HepG2 (cell line): ENCODE data around the gene RIMBP2. TPM values are rescaled to one million over a fixed set of nuclear protein-coding genes. Genes with fewer than 3 reads are reported as not detected.

ENCODE experiments used
- ATAC-seq: fragments of 200-7000 bp; cut with Tn5 transposase; 3 replicates; pipeline ENCODE4 v1.9.1; 2020; ENCODE audit warnings: mild to moderate bottlenecking, moderate library complexity
- BruUV-seq: library from RNA; stranded (reverse); fragments of 400-500 nt; replicated peaks from 2 replicates; lab custom pipeline; 2021; lab: Mats Ljungman, UMichigan
- CTCF ChIA-PET: fragments of 300-600 bp; formaldehyde crosslinking; extraction: SDS; loops from one replicate; lab custom pipeline; 2021; ENCODE audit warnings: low total read pairs, inconsistent platforms, low intra/inter-chr PET ratio; lab: Yijun Ruan, JAX
- POLR2A ChIA-PET: fragments of 350-600 bp; sonication (Branson Sonifier 250); formaldehyde crosslinking; loops from one replicate; lab custom pipeline; 2020; ENCODE audit warnings: antibody characterized with exemption, inconsistent platforms; lab: Yijun Ruan, JAX
- DNase-seq: peaks from one replicate; pipeline ENCODE4 v3.0.0-alpha.2; 2015; ENCODE audit warnings: low spot score
- FAIRE-seq: peaks from 3 replicates; lab custom pipeline; 2011; peaks lifted over from hg19 to GRCh38; lab: Jason Lieb, UNC
- H2AFZ ChIP-seq: one replicate; pipeline ENCODE4 v1.6.1; 2011; ENCODE audit warnings: low read length, inconsistent platforms
- H3K27ac ChIP-seq: fragments of 300-600 bp; 3 replicates; pipeline ENCODE4 v1.8.0; 2011; ENCODE audit warnings: mixed run types, mild to moderate bottlenecking, mixed read lengths, low read length, inconsistent platforms; ENCODE audit not compliant: insufficient read depth; ENCODE audit errors: extremely low read length
- H3K27me3 ChIP-seq, 2 experiments: fragments of 200-600 bp in 1 of 2; 2 replicates in 1 of 2; 3 replicates in 1 of 2; pipeline versions ENCODE4 v1.6.0 to v1.8.0; 2011; ENCODE audit warnings: low read length in 2 of 2, mild to moderate bottlenecking in 2 of 2, moderate library complexity in 2 of 2, inconsistent platforms in 1 of 2; ENCODE audit not compliant: insufficient read depth in 2 of 2, control insufficient read depth in 1 of 2
- H3K36me3 ChIP-seq, 2 experiments: fragments of 200-600 bp in 1 of 2; replicated peaks in 1 of 2; 2 replicates in 1 of 2; 3 replicates in 1 of 2; pipeline versions ENCODE4 v1.5.1 to v1.8.0; 2011; ENCODE audit warnings: low read length in 2 of 2, inconsistent platforms in 1 of 2; ENCODE audit not compliant: insufficient read depth in 2 of 2, control insufficient read depth in 1 of 2
- H3K4me1 ChIP-seq: 2 replicates; pipeline ENCODE4 v1.5.1; 2012; ENCODE audit warnings: low read length, inconsistent platforms; ENCODE audit not compliant: insufficient read depth
- H3K4me2 ChIP-seq: 2 replicates; pipeline ENCODE4 v1.6.0; 2011; ENCODE audit warnings: low read depth, low read length, inconsistent platforms
- H3K4me3 ChIP-seq, 3 experiments: fragments of 200-600 bp in 1 of 3; sonication (generic), shearing (Covaris generic) in 1 of 3; replicated peaks in 1 of 3; 2 replicates each; pipeline ENCODE4 v1.5.1; 2011 to 2016; ENCODE audit warnings: low read length in 3 of 3, inconsistent platforms in 2 of 3, low read depth in 2 of 3, mild to moderate bottlenecking in 2 of 3, control low read depth in 1 of 3, mixed read lengths in 1 of 3; ENCODE audit not compliant: insufficient read depth in 1 of 3
- H3K79me2 ChIP-seq: one replicate; pipeline ENCODE4 v1.6.1; 2011; ENCODE audit warnings: low read length, inconsistent platforms; ENCODE audit not compliant: insufficient read depth
- H3K9ac ChIP-seq: 2 replicates; pipeline ENCODE4 v1.6.0; 2011; ENCODE audit warnings: mild to moderate bottlenecking, low read depth, low read length, inconsistent platforms; ENCODE audit not compliant: insufficient read depth
- H3K9me3 ChIP-seq: 2 replicates; pipeline ENCODE4 v1.5.1; 2012; ENCODE audit warnings: mild to moderate bottlenecking, low read length
- H4K20me1 ChIP-seq: 2 replicates; pipeline ENCODE4 v1.6.0; 2011; ENCODE audit warnings: inconsistent platforms, mild to moderate bottlenecking, low read length, moderate library complexity; ENCODE audit not compliant: insufficient read depth
- DNMT1 ChIP-seq: sonication (generic); formaldehyde crosslinking; IDR thresholded peaks from 2 replicates; pipeline ENCODE4 v1.5.1; 2020; ENCODE audit warnings: mild to moderate bottlenecking, missing genetic modification reagents
- DR1 ChIP-seq: sonication (generic); formaldehyde crosslinking; IDR thresholded peaks from 2 replicates; pipeline ENCODE4 v1.8.0; 2021; ENCODE audit warnings: mild to moderate bottlenecking, missing genetic modification reagents, inconsistent platforms
- HOXA3 ChIP-seq: sonication (generic); formaldehyde crosslinking; IDR thresholded peaks from 2 replicates; pipeline ENCODE4 v1.5.0; 2020; ENCODE audit warnings: missing genetic modification reagents
- JUND ChIP-seq: sonication (generic); formaldehyde crosslinking; IDR thresholded peaks from 2 replicates; pipeline ENCODE4 v1.8.0; 2022; ENCODE audit warnings: mild to moderate bottlenecking, missing genetic modification reagents
- MEIS1 ChIP-seq: sonication (generic); formaldehyde crosslinking; IDR thresholded peaks from 2 replicates; pipeline ENCODE4 v1.9.0; 2021; ENCODE audit warnings: mild to moderate bottlenecking, missing genetic modification reagents, moderate library complexity, borderline replicate concordance
- MTA1 ChIP-seq: sonication (generic); formaldehyde crosslinking; IDR thresholded peaks from 2 replicates; pipeline ENCODE4 v1.4.0; 2020; ENCODE audit warnings: missing genetic modification reagents, mild to moderate bottlenecking, borderline replicate concordance
- ONECUT2 ChIP-seq: sonication (generic); formaldehyde crosslinking; IDR thresholded peaks from 2 replicates; pipeline ENCODE4 v1.4.0; 2020; ENCODE audit warnings: missing genetic modification reagents
- PLRG1 ChIP-seq: fragments of 450-650 bp; conservative IDR thresholded peaks from 2 replicates; pipeline ENCODE4 v1.6.1; 2016
- RBM22 ChIP-seq: fragments of 200-400 bp; formaldehyde crosslinking; optimal IDR thresholded peaks from 2 replicates; pipeline ENCODE3; 2017; ENCODE audit warnings: mild to moderate bottlenecking, low read length, moderate library complexity
- SIX4 ChIP-seq: sonication (generic); formaldehyde crosslinking; IDR thresholded peaks from 2 replicates; pipeline ENCODE4 v1.4.0; 2020; ENCODE audit warnings: missing genetic modification reagents
- ZBTB7A ChIP-seq: sonication (generic); formaldehyde crosslinking; IDR thresholded peaks from 2 replicates; pipeline ENCODE4 v1.8.0; 2022; ENCODE audit warnings: mild to moderate bottlenecking, missing genetic modification reagents
- ZNF124 ChIP-seq: sonication (generic); formaldehyde crosslinking; IDR thresholded peaks from 2 replicates; pipeline ENCODE4 v1.4.0; 2020; ENCODE audit warnings: missing genetic modification reagents
- ZSCAN12 ChIP-seq: sonication (generic); formaldehyde crosslinking; IDR thresholded peaks from 2 replicates; pipeline ENCODE4 v1.9.0; 2021; ENCODE audit warnings: mild to moderate bottlenecking, missing genetic modification reagents
- ZSCAN22 ChIP-seq: sonication (generic); formaldehyde crosslinking; IDR thresholded peaks from 2 replicates; pipeline ENCODE4 v1.4.0; 2020; ENCODE audit warnings: mild to moderate bottlenecking, missing genetic modification reagents
- WGBS: methylation state at CpG from one replicate; pipeline ENCODE4 v1.1.6; 2017; ENCODE audit warnings: low lambda C conversion rate; 5-methylcytosine and 5-hydroxymethylcytosine counted together
- in situ Hi-C: cut with HindIII; loops from 2 replicates; pipeline ENCODE4 v1.10.0; 2017; ENCODE audit warnings: low pct_unique_long_range_greater_than_20kb; ENCODE audit not compliant: extremely low pct_ligation_motif_present
- intact Hi-C: fragments of 100-400 bp; cut with micrococcal nuclease; formaldehyde crosslinking; loops from one replicate; pipeline ENCODE4 v1.10.0; 2022; ENCODE audit not compliant: unreplicated experiment
- polyA plus RNA-seq, 8 experiments: library from polyadenylated mRNA; depleted of rRNA in 3 of 8; stranded (reverse) in 7 of 8; unstranded in 1 of 8; fragments of >200 nt; fragmentation: Illumina TruSeq in 4 of 8; extraction: Trizol in 4 of 8; gene quantifications; 2 replicates each; pipeline versions ENCODE4 v1.2.1 to v1.2.3, GENCODE V29; 2011 to 2016; ENCODE audit warnings: low read depth in 4 of 8, missing spikeins in 1 of 8, mixed read lengths in 1 of 8; ENCODE audit not compliant: insufficient read depth in 1 of 8
- total RNA-seq, 5 experiments: library from RNA; depleted of rRNA; stranded (reverse); fragments of >200 nt; fragmentation: Illumina TruSeq; extraction: Trizol; gene quantifications; 2 replicates each; pipeline ENCODE4 v1.2.3, GENCODE V29; 2016; ENCODE audit warnings: low read depth in 1 of 5
- TF ChIP-seq, protein P1 (sequence below): sonication (generic); formaldehyde crosslinking; IDR thresholded peaks from 2 replicates; pipeline ENCODE4 v1.8.0; 2022; ENCODE audit warnings: missing genetic modification reagents, mild to moderate bottlenecking, inconsistent platforms, borderline replicate concordance
- TF ChIP-seq, protein P2 (sequence below): IDR thresholded peaks from 2 replicates; pipeline ENCODE4 v1.6.1; 2018; ENCODE audit warnings: missing genetic modification reagents, mild to moderate bottlenecking, missing compliant biosample characterization
- TF ChIP-seq, protein P3 (sequence below): sonication (generic); formaldehyde crosslinking; IDR thresholded peaks from 2 replicates; pipeline ENCODE4 v1.5.0; 2020; ENCODE audit warnings: missing genetic modification reagents
- TF ChIP-seq, protein P4 (sequence below): IDR thresholded peaks from 2 replicates; pipeline ENCODE4 v1.6.1; 2016
- TF ChIP-seq, protein P5 (sequence below): IDR thresholded peaks from 2 replicates; pipeline ENCODE4 v1.6.1; 2016; ENCODE audit warnings: mild to moderate bottlenecking, missing biosample characterization, missing genetic modification reagents
- TF ChIP-seq, protein P6 (sequence below): IDR thresholded peaks from 2 replicates; pipeline ENCODE4 v1.6.1; 2016

Gene RIMBP2
- total and polyA plus RNA-seq, 2 of the 13 experiments (the other 11 are each of a cell fraction or from before 2014, with no cell fraction given): 0.03 TPM; not detected in 1

DNA sequence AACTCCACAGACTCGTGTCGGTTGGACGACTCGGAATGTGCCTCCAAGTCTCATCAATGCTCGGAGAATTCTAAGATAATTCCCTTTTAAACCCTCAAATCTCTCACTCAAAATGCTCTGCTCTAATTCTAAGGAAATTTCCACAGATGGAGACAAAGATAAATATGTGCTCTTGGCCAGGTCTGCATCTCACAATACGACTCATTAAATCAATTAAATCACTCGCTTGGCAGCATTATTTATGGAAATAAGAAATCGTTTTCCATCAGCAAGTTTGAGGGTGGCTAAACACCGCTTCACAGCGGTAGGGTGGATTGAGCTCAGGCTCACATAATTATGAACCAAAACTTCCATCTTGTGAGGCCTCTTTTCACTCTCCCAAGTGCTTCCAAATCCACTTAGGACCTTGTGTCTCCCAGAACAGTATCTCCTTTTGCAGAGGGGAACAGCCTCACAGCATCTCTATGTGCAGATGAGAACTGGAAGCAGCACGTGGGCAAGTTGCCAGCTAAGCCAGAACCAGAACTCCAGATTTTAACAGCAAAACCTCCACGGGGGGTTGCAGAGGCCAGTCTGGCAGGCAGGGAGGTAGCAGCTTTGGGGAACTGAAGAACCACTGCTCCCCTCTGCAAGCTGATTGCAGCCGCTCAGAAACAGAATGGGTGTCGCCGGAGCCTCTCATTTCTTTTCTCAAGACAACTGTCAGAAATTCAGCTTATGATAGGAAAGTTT is 43.8 kb downstream of the RIMBP2 start:
- BruUV-seq: no TSS peak
- Histone ChIP-seq H3K27me3 (peaks cover 6 to 53% of the 10 kb centered on the region in 2 experiments), H3K9ac (no peak overlapping the region), H3K79me2 (no peaks in the 10 kb centered on the region), H3K4me3 (no peak overlapping the region), H3K4me1 (no peaks in the 10 kb centered on the region), H3K9me3 (no peaks in the 10 kb centered on the region)
- ATAC-seq: no peak
- CTCF ChIA-PET: no interaction called here
- no peak for FAIRE-seq
- TF ChIP-seq HOXA3 (no peak), ONECUT2 (CRISPR knock-in tag) (no peak), ZSCAN12 (CRISPR knock-in tag) (no peak), DR1 (no peak), SIX4 (CRISPR knock-in tag) (no peak), MEIS1 (CRISPR knock-in tag) (no peak), DNMT1 (CRISPR knock-in tag) (no peak), RBM22 (no peak), ZNF124 (no peak), ZBTB7A (no peak), MTA1 (CRISPR knock-in tag) (no peak), PLRG1 (no peak), ZSCAN22 (CRISPR knock-in tag) (no peak), JUND (no peak)
- TF ChIP-seq, protein P1, sequence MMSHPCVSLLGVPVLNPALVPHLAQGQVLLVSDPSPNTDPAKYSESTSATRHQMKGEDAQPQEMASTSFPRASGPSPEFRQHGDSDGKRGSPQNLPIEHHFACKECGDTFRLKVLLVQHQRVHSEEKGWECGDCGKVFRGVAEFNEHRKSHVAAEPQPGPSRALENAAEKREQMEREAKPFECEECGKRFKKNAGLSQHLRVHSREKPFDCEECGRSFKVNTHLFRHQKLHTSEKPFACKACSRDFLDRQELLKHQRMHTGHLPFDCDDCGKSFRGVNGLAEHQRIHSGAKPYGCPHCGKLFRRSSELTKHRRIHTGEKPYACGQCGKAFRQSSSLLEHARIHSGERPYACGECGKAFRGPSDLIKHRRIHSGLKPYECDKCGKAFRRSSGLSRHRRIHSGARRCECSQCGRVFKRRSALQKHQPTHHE (CRISPR knock-in tag): no peak
- TF ChIP-seq, protein P2, sequence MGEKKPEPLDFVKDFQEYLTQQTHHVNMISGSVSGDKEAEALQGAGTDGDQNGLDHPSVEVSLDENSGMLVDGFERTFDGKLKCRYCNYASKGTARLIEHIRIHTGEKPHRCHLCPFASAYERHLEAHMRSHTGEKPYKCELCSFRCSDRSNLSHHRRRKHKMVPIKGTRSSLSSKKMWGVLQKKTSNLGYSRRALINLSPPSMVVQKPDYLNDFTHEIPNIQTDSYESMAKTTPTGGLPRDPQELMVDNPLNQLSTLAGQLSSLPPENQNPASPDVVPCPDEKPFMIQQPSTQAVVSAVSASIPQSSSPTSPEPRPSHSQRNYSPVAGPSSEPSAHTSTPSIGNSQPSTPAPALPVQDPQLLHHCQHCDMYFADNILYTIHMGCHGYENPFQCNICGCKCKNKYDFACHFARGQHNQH (CRISPR knock-in tag): no peak
- TF ChIP-seq, protein P3, sequence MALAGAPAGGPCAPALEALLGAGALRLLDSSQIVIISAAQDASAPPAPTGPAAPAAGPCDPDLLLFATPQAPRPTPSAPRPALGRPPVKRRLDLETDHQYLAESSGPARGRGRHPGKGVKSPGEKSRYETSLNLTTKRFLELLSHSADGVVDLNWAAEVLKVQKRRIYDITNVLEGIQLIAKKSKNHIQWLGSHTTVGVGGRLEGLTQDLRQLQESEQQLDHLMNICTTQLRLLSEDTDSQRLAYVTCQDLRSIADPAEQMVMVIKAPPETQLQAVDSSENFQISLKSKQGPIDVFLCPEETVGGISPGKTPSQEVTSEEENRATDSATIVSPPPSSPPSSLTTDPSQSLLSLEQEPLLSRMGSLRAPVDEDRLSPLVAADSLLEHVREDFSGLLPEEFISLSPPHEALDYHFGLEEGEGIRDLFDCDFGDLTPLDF: no peak
- TF ChIP-seq, protein P4, sequence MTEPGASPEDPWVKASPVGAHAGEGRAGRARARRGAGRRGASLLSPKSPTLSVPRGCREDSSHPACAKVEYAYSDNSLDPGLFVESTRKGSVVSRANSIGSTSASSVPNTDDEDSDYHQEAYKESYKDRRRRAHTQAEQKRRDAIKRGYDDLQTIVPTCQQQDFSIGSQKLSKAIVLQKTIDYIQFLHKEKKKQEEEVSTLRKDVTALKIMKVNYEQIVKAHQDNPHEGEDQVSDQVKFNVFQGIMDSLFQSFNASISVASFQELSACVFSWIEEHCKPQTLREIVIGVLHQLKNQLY (CRISPR knock-in tag): no peak
- TF ChIP-seq, protein P5, sequence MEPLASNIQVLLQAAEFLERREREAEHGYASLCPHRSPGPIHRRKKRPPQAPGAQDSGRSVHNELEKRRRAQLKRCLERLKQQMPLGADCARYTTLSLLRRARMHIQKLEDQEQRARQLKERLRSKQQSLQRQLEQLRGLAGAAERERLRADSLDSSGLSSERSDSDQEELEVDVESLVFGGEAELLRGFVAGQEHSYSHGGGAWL (CRISPR knock-in tag): no peak
- TF ChIP-seq, protein P6, sequence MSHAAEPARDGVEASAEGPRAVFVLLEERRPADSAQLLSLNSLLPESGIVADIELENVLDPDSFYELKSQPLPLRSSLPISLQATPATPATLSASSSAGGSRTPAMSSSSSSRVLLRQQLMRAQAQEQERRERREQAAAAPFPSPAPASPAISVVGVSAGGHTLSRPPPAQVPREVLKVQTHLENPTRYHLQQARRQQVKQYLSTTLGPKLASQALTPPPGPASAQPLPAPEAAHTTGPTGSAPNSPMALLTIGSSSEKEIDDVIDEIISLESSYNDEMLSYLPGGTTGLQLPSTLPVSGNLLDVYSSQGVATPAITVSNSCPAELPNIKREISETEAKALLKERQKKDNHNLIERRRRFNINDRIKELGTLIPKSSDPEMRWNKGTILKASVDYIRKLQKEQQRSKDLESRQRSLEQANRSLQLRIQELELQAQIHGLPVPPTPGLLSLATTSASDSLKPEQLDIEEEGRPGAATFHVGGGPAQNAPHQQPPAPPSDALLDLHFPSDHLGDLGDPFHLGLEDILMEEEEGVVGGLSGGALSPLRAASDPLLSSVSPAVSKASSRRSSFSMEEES (CRISPR knock-in tag): no peak
- TF ChIP-seq, all 625 proteins: peak for 0
- Histone ChIP-seq H4K20me1 (no peaks in the 10 kb centered on the region), H2AFZ (no peak overlapping the region), H3K36me3 (no peaks in the 10 kb centered on the region), H3K27ac (no peak overlapping the region), H3K4me2 (no peak overlapping the region)
- WGBS: 11% methylated on average over 15 of the region's 15 CpGs
- no peak for DNase-seq
- POLR2A ChIA-PET: no interaction called here
- in situ Hi-C loops (no loop called here), intact Hi-C loops (no loop called here)
